HepG2 (cell line): ENCODE measurements around the gene SMIM41. TPM values are rescaled to one million over a fixed set of nuclear protein-coding genes. Genes with fewer than 3 reads are reported as not detected.

Experiments used
- HDAC2 ChIP-seq: sonication (generic); formaldehyde crosslinking; IDR thresholded peaks from 2 replicates; pipeline ENCODE4 v1.4.0; 2020; ENCODE audit warnings: missing genetic modification reagents
- HNRNPH1 ChIP-seq: fragments of 200-400 bp; formaldehyde crosslinking; optimal IDR thresholded peaks from 2 replicates; pipeline ENCODE3; 2017; ENCODE audit warnings: mild to moderate bottlenecking, low read depth, low read length
- HOMEZ ChIP-seq: IDR thresholded peaks from 2 replicates; pipeline ENCODE4 v1.6.1; 2016; ENCODE audit warnings: low read depth
- KDM1A ChIP-seq: IDR thresholded peaks from 2 replicates; pipeline ENCODE4 v1.6.1; 2016; ENCODE audit warnings: missing compliant biosample characterization
- MNT ChIP-seq: fragments of 450-650 bp; IDR thresholded peaks from 2 replicates; pipeline ENCODE4 v1.6.1; 2016
- MXD1 ChIP-seq: sonication (generic); formaldehyde crosslinking; IDR thresholded peaks from 2 replicates; pipeline ENCODE4 v1.4.0; 2020; ENCODE audit warnings: mild to moderate bottlenecking, missing genetic modification reagents
- NCOA2 ChIP-seq: sonication (generic); formaldehyde crosslinking; IDR thresholded peaks from 2 replicates; pipeline ENCODE4 v1.8.0; 2022; ENCODE audit warnings: inconsistent platforms
- NR2C2 ChIP-seq: sonication (generic); formaldehyde crosslinking; IDR thresholded peaks from 2 replicates; pipeline ENCODE4 v1.4.0; 2020; ENCODE audit warnings: missing genetic modification reagents, mild to moderate bottlenecking, moderate library complexity, borderline replicate concordance
- REL ChIP-seq: sonication (generic); formaldehyde crosslinking; conservative IDR thresholded peaks from 2 replicates; pipeline ENCODE4 v1.8.0; 2022; ENCODE audit warnings: mild to moderate bottlenecking, missing genetic modification reagents, moderate library complexity
- SNAPC5 ChIP-seq: sonication (generic); formaldehyde crosslinking; IDR thresholded peaks from 2 replicates; pipeline ENCODE4 v1.8.1; 2023; ENCODE audit warnings: mild to moderate bottlenecking, missing genetic modification reagents, borderline replicate concordance
- SP2 ChIP-seq: sonication (generic); formaldehyde crosslinking; IDR thresholded peaks from 2 replicates; pipeline ENCODE4 v1.5.1; 2020; ENCODE audit warnings: mild to moderate bottlenecking, missing genetic modification reagents
- ZBTB4 ChIP-seq: sonication (generic); formaldehyde crosslinking; IDR thresholded peaks from 2 replicates; pipeline ENCODE4 v1.4.0; 2020; ENCODE audit warnings: missing genetic modification reagents, mild to moderate bottlenecking, borderline replicate concordance
- ZBTB7A ChIP-seq: sonication (generic); formaldehyde crosslinking; IDR thresholded peaks from 2 replicates; pipeline ENCODE4 v1.8.0; 2022; ENCODE audit warnings: mild to moderate bottlenecking, missing genetic modification reagents
- ZMYM3 ChIP-seq: sonication (generic); formaldehyde crosslinking; IDR thresholded peaks from 2 replicates; pipeline ENCODE4 v1.5.1; 2020; ENCODE audit warnings: mild to moderate bottlenecking, missing genetic modification reagents
- ZNF275 ChIP-seq: sonication (generic); formaldehyde crosslinking; IDR thresholded peaks from 2 replicates; pipeline ENCODE4 v1.8.0; 2022; ENCODE audit warnings: missing genetic modification reagents, mild to moderate bottlenecking, inconsistent platforms, borderline replicate concordance
- ZNF788 ChIP-seq: sonication (generic); formaldehyde crosslinking; IDR thresholded peaks from 2 replicates; pipeline ENCODE4 v1.5.0; 2020; ENCODE audit warnings: mild to moderate bottlenecking, missing genetic modification reagents, borderline replicate concordance
- ZUFSP ChIP-seq: sonication (generic); formaldehyde crosslinking; IDR thresholded peaks from 2 replicates; pipeline ENCODE4 v1.9.0; 2021; ENCODE audit warnings: missing genetic modification reagents, mild to moderate bottlenecking, borderline replicate concordance
- polyA plus RNA-seq, 8 experiments: library from polyadenylated mRNA; depleted of rRNA in 3 of 8; stranded (reverse) in 7 of 8; unstranded in 1 of 8; fragments of >200 nt; fragmentation: Illumina TruSeq in 4 of 8; extraction: Trizol in 4 of 8; gene quantifications; 2 replicates each; pipeline versions ENCODE4 v1.2.1 to v1.2.3, GENCODE V29; 2011 to 2016; ENCODE audit warnings: low read depth in 4 of 8, missing spikeins in 1 of 8, mixed read lengths in 1 of 8; ENCODE audit not compliant: insufficient read depth in 1 of 8
- total RNA-seq, 5 experiments: library from RNA; depleted of rRNA; stranded (reverse); fragments of >200 nt; fragmentation: Illumina TruSeq; extraction: Trizol; gene quantifications; 2 replicates each; pipeline ENCODE4 v1.2.3, GENCODE V29; 2016; ENCODE audit warnings: low read depth in 1 of 5

SMIM41 gene
- total and polyA plus RNA-seq, 2 of the 13 experiments (the other 11 are each of a cell fraction or from before 2014, with no cell fraction given) = not detected

- 0 out of 2 replicates have a peak, but pooled peaks have one; percentile 36 for TF ChIP-seq ZBTB7A
- no peak for TF ChIP-seq ZBTB4 (CRISPR knock-in tag)
- peak; percentile 8; the same call in 1 of the 2 replicates for TF ChIP-seq ZNF788 (CRISPR knock-in tag)
- no peak for TF ChIP-seq SP2
- TF ChIP-seq REL (CRISPR knock-in tag) = no peak
- TF ChIP-seq HDAC2 (CRISPR knock-in tag) = peak; percentile 8; the same call in 1 of the 2 replicates
- TF ChIP-seq HOMEZ = 0 out of 2 replicates have a peak, but pooled peaks have one; percentile 28
- no peak for TF ChIP-seq MNT
- no peak for TF ChIP-seq ZUFSP
- no peak for TF ChIP-seq NCOA2 (CRISPR knock-in tag)
- TF ChIP-seq NR2C2 (CRISPR knock-in tag) = no peak
- TF ChIP-seq KDM1A (CRISPR knock-in tag) = no peak
- TF ChIP-seq ZMYM3 (CRISPR knock-in tag) = peak; percentile 55
- no peak for TF ChIP-seq SNAPC5 (CRISPR knock-in tag)
- no peak for TF ChIP-seq HNRNPH1
- no peak for TF ChIP-seq MXD1 (CRISPR knock-in tag)
- 0 out of 2 replicates have a peak, but pooled peaks have one; percentile 38 for TF ChIP-seq ZNF275 (CRISPR knock-in tag)
Observed at GRCh38 chr12:52081263-52081733, 1.8 kb downstream of the SMIM41 start (continued).
